Measurements from ENCODE around the gene SYT13.
"Not testable (repeated sequence)": the region's sequence is repeated elsewhere in the genome, so short reads cannot be mapped to it uniquely, and the experiment has no call there.

Gene SYT13

DNA sequence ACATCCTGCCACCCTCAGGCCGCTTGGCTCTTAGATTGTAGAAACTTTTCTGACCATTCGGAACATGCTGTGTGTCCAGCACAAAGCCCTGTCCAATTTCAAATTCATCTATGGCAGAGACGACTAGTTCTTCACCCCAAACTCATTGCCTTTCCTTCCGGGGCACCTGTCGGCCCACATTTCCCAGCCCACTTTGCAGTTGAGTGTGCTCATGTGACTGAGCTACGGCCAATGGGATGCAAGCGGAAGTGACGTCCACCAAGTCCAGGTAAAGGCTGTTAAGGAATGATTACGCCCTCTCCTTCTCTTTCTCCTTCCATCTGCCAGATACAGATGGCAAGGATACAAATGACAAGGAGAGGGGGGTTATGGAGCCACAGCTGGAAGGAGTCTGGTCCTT is 32.5 kb downstream of the SYT13 start:
- no peaks in the 10 kb centered on the region for H3K9me3 ChIP-seq (ENCODE audit: insufficient read depth, low read length)
- no peak overlapping the region for H2AFZ ChIP-seq (ENCODE audit: low read depth, low read length)
- TF ChIP-seq EZH2phosphoT487 (IDR thresholded peaks at IDR 0.05; ENCODE audit: low read depth), result no peak
- TF ChIP-seq, protein P1, sequence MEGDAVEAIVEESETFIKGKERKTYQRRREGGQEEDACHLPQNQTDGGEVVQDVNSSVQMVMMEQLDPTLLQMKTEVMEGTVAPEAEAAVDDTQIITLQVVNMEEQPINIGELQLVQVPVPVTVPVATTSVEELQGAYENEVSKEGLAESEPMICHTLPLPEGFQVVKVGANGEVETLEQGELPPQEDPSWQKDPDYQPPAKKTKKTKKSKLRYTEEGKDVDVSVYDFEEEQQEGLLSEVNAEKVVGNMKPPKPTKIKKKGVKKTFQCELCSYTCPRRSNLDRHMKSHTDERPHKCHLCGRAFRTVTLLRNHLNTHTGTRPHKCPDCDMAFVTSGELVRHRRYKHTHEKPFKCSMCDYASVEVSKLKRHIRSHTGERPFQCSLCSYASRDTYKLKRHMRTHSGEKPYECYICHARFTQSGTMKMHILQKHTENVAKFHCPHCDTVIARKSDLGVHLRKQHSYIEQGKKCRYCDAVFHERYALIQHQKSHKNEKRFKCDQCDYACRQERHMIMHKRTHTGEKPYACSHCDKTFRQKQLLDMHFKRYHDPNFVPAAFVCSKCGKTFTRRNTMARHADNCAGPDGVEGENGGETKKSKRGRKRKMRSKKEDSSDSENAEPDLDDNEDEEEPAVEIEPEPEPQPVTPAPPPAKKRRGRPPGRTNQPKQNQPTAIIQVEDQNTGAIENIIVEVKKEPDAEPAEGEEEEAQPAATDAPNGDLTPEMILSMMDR (IDR thresholded peaks at IDR 0.05; ENCODE audit: low read depth, low read length), result no peak
- H3K4me2 ChIP-seq (ENCODE audit: low read length), result no peak overlapping the region
- no peak overlapping the region for H3K27ac ChIP-seq (ENCODE audit: low read length)
- H3K4me3 ChIP-seq (ENCODE audit: low read length), result no peak overlapping the region
- peaks cover 66% of the 10 kb centered on the region for H3K27me3 ChIP-seq (ENCODE audit: low read depth, low read length)
- no peaks in the 10 kb centered on the region for H3K79me2 ChIP-seq (ENCODE audit: low read length)
- H4K20me1 ChIP-seq (ENCODE audit: insufficient read depth, low read length), result no peaks in the 10 kb centered on the region
- H3K9ac ChIP-seq (ENCODE audit: low read length), result no peak overlapping the region
- no peaks in the 10 kb centered on the region for H3K36me3 ChIP-seq (replicated peaks; ENCODE audit: low read depth, low read length)
- peaks cover 13% of the 10 kb centered on the region for H3K4me1 ChIP-seq (ENCODE audit: low read length)

GRCh38 chr11:45252877-45253276 is 33.3 kb downstream of the SYT13 start:
- Histone ChIP-seq H2AFZ (ENCODE audit: low read depth, low read length) (no peak overlapping the region), H3K4me3 (ENCODE audit: low read length) (no peak overlapping the region), H4K20me1 (ENCODE audit: insufficient read depth, low read length) (no peaks in the 10 kb centered on the region), H3K4me2 (ENCODE audit: low read length) (peak overlapping the region; percentile 28), H3K9ac (ENCODE audit: low read length) (no peak overlapping the region), H3K4me1 (ENCODE audit: low read length) (peaks cover 13% of the 10 kb centered on the region), H3K36me3 (replicated peaks; ENCODE audit: low read depth, low read length) (no peaks in the 10 kb centered on the region), H3K27ac (ENCODE audit: low read length) (no peak overlapping the region), H3K27me3 (ENCODE audit: low read depth, low read length) (peaks cover 66% of the 10 kb centered on the region), H3K79me2 (ENCODE audit: low read length) (no peaks in the 10 kb centered on the region), H3K9me3 (ENCODE audit: insufficient read depth, low read length) (no peaks in the 10 kb centered on the region)
- no peak for TF ChIP-seq EZH2phosphoT487 (IDR thresholded peaks at IDR 0.05; ENCODE audit: low read depth)
- TF ChIP-seq, protein P1 (IDR thresholded peaks at IDR 0.05; ENCODE audit: low read depth, low read length), result no peak

DNA sequence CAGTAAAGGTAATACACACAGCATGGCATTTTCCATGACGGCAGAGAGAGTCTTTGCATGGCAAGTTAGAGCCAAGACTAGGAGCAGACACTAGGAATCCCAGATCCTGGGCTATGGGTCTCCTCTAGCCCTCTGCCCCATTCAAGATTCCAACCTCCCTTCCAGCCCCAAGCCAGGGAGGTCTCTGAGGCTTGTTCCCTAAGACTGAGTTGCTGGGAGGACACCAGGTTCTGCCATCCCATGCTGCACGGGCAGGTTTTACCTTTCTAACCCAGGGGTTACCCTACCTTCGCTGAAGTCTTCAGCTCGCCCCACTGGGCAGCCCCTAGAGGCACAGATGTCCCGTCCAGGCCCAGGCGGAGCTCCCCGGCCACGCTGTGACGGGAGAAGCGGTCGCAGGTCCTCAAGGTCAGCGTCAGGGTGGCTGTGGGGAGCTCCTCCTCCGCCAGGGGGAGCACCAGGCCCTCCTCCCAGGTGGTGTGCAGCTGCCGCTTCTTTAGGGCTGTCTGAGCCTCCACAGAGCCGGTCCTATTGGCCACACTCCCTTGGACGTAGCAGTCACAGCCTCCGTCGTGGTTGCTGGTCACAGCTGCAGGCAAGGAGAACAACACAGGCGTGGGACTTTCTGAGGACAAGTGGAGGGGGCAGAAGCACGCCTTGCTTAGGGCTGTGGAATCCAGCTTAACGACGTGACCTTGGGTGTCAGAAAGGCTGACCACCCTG is 33.8 kb downstream of the SYT13 start:
- Histone ChIP-seq H3K9me3 (ENCODE audit: insufficient read depth, low read length) (no peaks in the 10 kb centered on the region), H3K27me3 (ENCODE audit: low read depth, low read length) (peaks cover 66% of the 10 kb centered on the region), H3K9ac (ENCODE audit: low read length) (no peak overlapping the region), H2AFZ (ENCODE audit: low read depth, low read length) (0 out of 2 replicates have a peak overlapping the region, but pooled peaks have one; percentile 27), H3K79me2 (ENCODE audit: low read length) (no peaks in the 10 kb centered on the region), H3K36me3 (replicated peaks; ENCODE audit: low read depth, low read length) (no peaks in the 10 kb centered on the region), H3K4me1 (ENCODE audit: low read length) (peaks cover 13% of the 10 kb centered on the region), H3K4me2 (ENCODE audit: low read length) (peak overlapping the region; percentile 28), H3K27ac (ENCODE audit: low read length) (no peak overlapping the region), H3K4me3 (ENCODE audit: low read length) (no peak overlapping the region), H4K20me1 (ENCODE audit: insufficient read depth, low read length) (no peaks in the 10 kb centered on the region)
- TF ChIP-seq, protein P1 (IDR thresholded peaks at IDR 0.05; ENCODE audit: low read depth, low read length), result peak; percentile 64
- TF ChIP-seq EZH2phosphoT487 (IDR thresholded peaks at IDR 0.05; ENCODE audit: low read depth), result no peak

DNA sequence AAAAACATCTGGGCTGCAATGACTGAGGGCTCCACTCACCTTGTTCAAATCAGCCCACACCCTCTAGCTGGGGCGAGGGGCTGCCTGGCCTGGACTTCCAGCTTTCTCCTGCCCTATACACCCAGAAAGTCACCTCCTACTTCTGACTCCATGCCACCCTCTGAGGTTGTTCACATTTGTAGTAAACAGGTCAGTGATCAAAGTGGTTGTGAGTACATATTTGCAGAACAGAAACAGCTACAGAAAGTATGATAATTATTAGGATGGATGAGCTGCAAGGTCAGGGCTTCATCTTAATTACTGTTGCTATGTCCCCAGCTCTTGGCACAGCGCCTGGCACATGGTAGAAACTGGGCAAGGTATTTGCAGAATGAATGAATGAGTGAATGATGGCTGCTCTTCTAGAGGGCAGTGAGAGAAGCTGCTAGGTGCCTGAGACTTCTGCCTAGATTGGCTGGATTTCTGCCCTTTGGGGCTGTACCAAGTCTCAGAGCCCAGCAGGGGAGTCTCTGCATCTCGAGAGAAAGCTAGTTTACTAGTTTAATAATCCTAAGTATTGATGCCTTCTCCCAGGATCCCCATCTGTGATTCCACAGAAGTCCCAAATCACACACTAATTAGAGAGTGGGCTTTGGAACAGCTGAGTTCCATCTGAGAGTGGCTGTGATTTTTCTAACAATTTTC is 36.0 kb downstream of the SYT13 start:
- no peak overlapping the region for H3K27ac ChIP-seq (ENCODE audit: low read length)
- no peak overlapping the region for H3K9ac ChIP-seq (ENCODE audit: low read length)
- H3K4me1 ChIP-seq (ENCODE audit: low read length), result peaks cover 13% of the 10 kb centered on the region
- H3K9me3 ChIP-seq (ENCODE audit: insufficient read depth, low read length), result no peaks in the 10 kb centered on the region
- H3K4me3 ChIP-seq (ENCODE audit: low read length), result no peak overlapping the region
- H3K36me3 ChIP-seq (replicated peaks; ENCODE audit: low read depth, low read length), result no peaks in the 10 kb centered on the region
- H4K20me1 ChIP-seq (ENCODE audit: insufficient read depth, low read length), result no peaks in the 10 kb centered on the region
- peak overlapping the region; percentile 39 for H3K4me2 ChIP-seq (ENCODE audit: low read length)
- TF ChIP-seq, protein P1 (IDR thresholded peaks at IDR 0.05; ENCODE audit: low read depth, low read length), result no peak
- no peaks in the 10 kb centered on the region for H3K79me2 ChIP-seq (ENCODE audit: low read length)
- peaks cover 56% of the 10 kb centered on the region for H3K27me3 ChIP-seq (ENCODE audit: low read depth, low read length)
- H2AFZ ChIP-seq (ENCODE audit: low read depth, low read length), result no peak overlapping the region

DNA sequence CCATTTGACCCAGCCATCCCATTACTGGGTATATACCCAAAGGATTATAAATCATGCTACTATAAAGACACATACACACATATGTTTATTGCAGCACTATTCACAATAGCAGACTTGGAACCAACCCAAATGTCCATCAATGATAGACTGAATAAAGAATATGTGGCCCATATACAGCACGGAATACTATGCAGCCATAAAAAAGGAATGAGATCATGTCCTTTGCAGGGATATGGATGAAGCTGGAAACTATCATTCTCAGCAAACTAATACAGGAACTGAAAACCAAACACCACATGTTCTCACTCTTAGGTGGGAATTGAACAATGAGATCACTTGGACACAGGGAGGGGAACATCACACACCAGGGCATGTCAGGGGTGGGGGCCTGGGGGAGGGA is 36.8 kb downstream of the SYT13 start:
- H3K27ac ChIP-seq (ENCODE audit: low read length); H2AFZ ChIP-seq (ENCODE audit: low read depth, low read length); H3K79me2 ChIP-seq (ENCODE audit: low read length); H3K4me3 ChIP-seq (ENCODE audit: low read length); H3K36me3 ChIP-seq (replicated peaks; ENCODE audit: low read depth, low read length); H4K20me1 ChIP-seq (ENCODE audit: insufficient read depth, low read length); H3K9me3 ChIP-seq (ENCODE audit: insufficient read depth, low read length); H3K9ac ChIP-seq (ENCODE audit: low read length); H3K4me2 ChIP-seq (ENCODE audit: low read length): not testable (repeated sequence)
- Histone ChIP-seq H3K27me3 (ENCODE audit: low read depth, low read length) (peaks cover 54% of the 10 kb centered on the region), H3K4me1 (ENCODE audit: low read length) (peaks cover 13% of the 10 kb centered on the region)

All from OCI-LY3 (cell line).